HS-27A (cell line): ENCODE data around the gene DOCK9.
"Not testable (repeated sequence)": the region's sequence is repeated elsewhere in the genome, so short reads cannot be mapped to it uniquely, and the experiment has no call there.

Experiments
- DNase-seq: peaks from one replicate; pipeline ENCODE4 v3.0.0-alpha.2; 2012; ENCODE audit warnings: low read depth, missing footprints

The DOCK9 gene

GRCh38 chr13:98775386-98775785 is 202.5 kb downstream of the DOCK9 start:
- DNase-seq = no peak

- DNase-seq = no peak
These were observed 203.1 kb downstream of the DOCK9 start for GRCh38 chr13:98774776-98775175.

- no peak for DNase-seq
These were observed 203.9 kb downstream of the DOCK9 start for GRCh38 chr13:98773921-98774320.

- no peak for DNase-seq
These were observed 204.9 kb downstream of the DOCK9 start for GRCh38 chr13:98772794-98773452.

GRCh38 chr13:98771838-98772611 is 205.8 kb downstream of the DOCK9 start:
- DNase-seq = no peak

GRCh38 chr13:98769736-98770135 is 208.1 kb downstream of the DOCK9 start:
- no peak for DNase-seq

- DNase-seq = no peak
These were observed 209.3 kb downstream of the DOCK9 start for GRCh38 chr13:98768522-98768921.

- no peak for DNase-seq
These were observed 211.2 kb downstream of the DOCK9 start for GRCh38 chr13:98766697-98767096.

- no peak for DNase-seq
These were observed 211.8 kb downstream of the DOCK9 start for GRCh38 chr13:98765996-98766519.

- no peak for DNase-seq
These were observed 215.8 kb downstream of the DOCK9 start for GRCh38 chr13:98761986-98762616.

- DNase-seq = no peak
These were observed 216.5 kb downstream of the DOCK9 start for GRCh38 chr13:98761126-98761985.

- DNase-seq = no peak
These were observed 222.1 kb downstream of the DOCK9 start for GRCh38 chr13:98755729-98756128.

GRCh38 chr13:98755116-98755515 is 222.7 kb downstream of the DOCK9 start:
- DNase-seq = no peak

GRCh38 chr13:98754468-98754867 is 223.4 kb downstream of the DOCK9 start:
- not testable (repeated sequence) for DNase-seq

GRCh38 chr13:98752467-98753290 is 225.2 kb downstream of the DOCK9 start, which contains the start of gene SLC15A1:
TSS of gene SLC15A1 (minus strand) at chr13:98752672. CDS start at chr13:98752598, 74 bp downstream.
- DNase-seq = no peak

- no peak for DNase-seq
These were observed 225.9 kb downstream of the DOCK9 start for GRCh38 chr13:98751861-98752466.

GRCh38 chr13:98751367-98751782 is 226.5 kb downstream of the DOCK9 start:
- no peak for DNase-seq

GRCh38 chr13:98749501-98749900 is 228.4 kb downstream of the DOCK9 start:
- DNase-seq = no peak

GRCh38 chr13:98746968-98747367 is 230.9 kb downstream of the DOCK9 start:
- no peak for DNase-seq
